HepG2 (cell line): ENCODE measurements around the gene HINT2. TPM values are rescaled to one million over a fixed set of nuclear protein-coding genes. Genes with fewer than 3 reads are reported as not detected.

Experiments used
- CAMTA2 ChIP-seq: sonication (generic); formaldehyde crosslinking; IDR thresholded peaks from 2 replicates; pipeline ENCODE4 v1.4.0; 2020; ENCODE audit warnings: mild to moderate bottlenecking, missing genetic modification reagents, borderline replicate concordance
- MXD1 ChIP-seq: sonication (generic); formaldehyde crosslinking; IDR thresholded peaks from 2 replicates; pipeline ENCODE4 v1.4.0; 2020; ENCODE audit warnings: mild to moderate bottlenecking, missing genetic modification reagents
- POLR2AphosphoS5 ChIP-seq: IDR thresholded peaks from 2 replicates; pipeline ENCODE4 v1.6.1; 2012; ENCODE audit warnings: low read depth, low read length
- RELA ChIP-seq: sonication (generic); formaldehyde crosslinking; IDR thresholded peaks from 2 replicates; pipeline ENCODE4 v1.4.0; 2020; ENCODE audit warnings: missing genetic modification reagents
- SALL1 ChIP-seq: sonication (generic); formaldehyde crosslinking; IDR thresholded peaks from 2 replicates; pipeline ENCODE4 v1.8.0; 2022; ENCODE audit warnings: mild to moderate bottlenecking, missing genetic modification reagents
- SMAD9 ChIP-seq: sonication (generic); formaldehyde crosslinking; IDR thresholded peaks from 2 replicates; pipeline ENCODE4 v1.5.1; 2020; ENCODE audit warnings: mild to moderate bottlenecking, missing genetic modification reagents
- TAF1 ChIP-seq: sonication (generic); formaldehyde crosslinking; IDR thresholded peaks from 2 replicates; pipeline ENCODE4 v1.4.0; 2020; ENCODE audit warnings: missing genetic modification reagents
- TAF15 ChIP-seq: fragments of 200-400 bp; formaldehyde crosslinking; IDR thresholded peaks from one replicate; pipeline ENCODE4 v1.6.1; 2018; ENCODE audit warnings: mild to moderate bottlenecking, low read depth, low read length; ENCODE audit not compliant: poor library complexity, severe bottlenecking
- TFE3 ChIP-seq: IDR thresholded peaks from 2 replicates; pipeline ENCODE4 v1.6.1; 2016
- THRA ChIP-seq: sonication (generic); formaldehyde crosslinking; IDR thresholded peaks from 2 replicates; pipeline ENCODE4 v1.4.0; 2020; ENCODE audit warnings: missing genetic modification reagents, borderline replicate concordance
- TIGD3 ChIP-seq: sonication (generic); formaldehyde crosslinking; IDR thresholded peaks from 2 replicates; pipeline ENCODE4 v1.5.1; 2020; ENCODE audit warnings: mild to moderate bottlenecking, missing genetic modification reagents, borderline replicate concordance
- ZMAT5 ChIP-seq: sonication (generic); formaldehyde crosslinking; IDR thresholded peaks from 2 replicates; pipeline ENCODE4 v1.5.0; 2020; ENCODE audit warnings: mild to moderate bottlenecking, low read depth, missing genetic modification reagents, borderline replicate concordance
- ZNF20 ChIP-seq: sonication (generic); formaldehyde crosslinking; IDR thresholded peaks from 2 replicates; pipeline ENCODE4 v1.4.0; 2020; ENCODE audit warnings: mild to moderate bottlenecking, moderate library complexity, missing genetic modification reagents
- ZNF224 ChIP-seq: sonication (generic); formaldehyde crosslinking; IDR thresholded peaks from 2 replicates; pipeline ENCODE4 v1.5.0; 2020; ENCODE audit warnings: mild to moderate bottlenecking, missing genetic modification reagents
- ZNF496 ChIP-seq: sonication (generic); formaldehyde crosslinking; IDR thresholded peaks from 2 replicates; pipeline ENCODE4 v1.8.1; 2023; ENCODE audit warnings: mild to moderate bottlenecking, moderate library complexity, missing genetic modification reagents; ENCODE audit not compliant: insufficient replicate concordance
- polyA plus RNA-seq, 8 experiments: library from polyadenylated mRNA; depleted of rRNA in 3 of 8; stranded (reverse) in 7 of 8; unstranded in 1 of 8; fragments of >200 nt; fragmentation: Illumina TruSeq in 4 of 8; extraction: Trizol in 4 of 8; gene quantifications; 2 replicates each; pipeline versions ENCODE4 v1.2.1 to v1.2.3, GENCODE V29; 2011 to 2016; ENCODE audit warnings: low read depth in 4 of 8, missing spikeins in 1 of 8, mixed read lengths in 1 of 8; ENCODE audit not compliant: insufficient read depth in 1 of 8
- total RNA-seq, 5 experiments: library from RNA; depleted of rRNA; stranded (reverse); fragments of >200 nt; fragmentation: Illumina TruSeq; extraction: Trizol; gene quantifications; 2 replicates each; pipeline ENCODE4 v1.2.3, GENCODE V29; 2016; ENCODE audit warnings: low read depth in 1 of 5

The HINT2 gene
- total and polyA plus RNA-seq, 2 of the 13 experiments (the other 11 are each of a cell fraction or from before 2014, with no cell fraction given): 37.9 to 56.2 TPM

- TF ChIP-seq TFE3: 0 out of 2 replicates have a peak, but pooled peaks have one; percentile 23
- no peak for TF ChIP-seq TAF15
- no peak for TF ChIP-seq ZMAT5 (CRISPR knock-in tag)
- peak; percentile 81 for TF ChIP-seq SALL1 (CRISPR knock-in tag)
- TF ChIP-seq TAF1: peak; percentile 43; the same call in 1 of the 2 replicates
- TF ChIP-seq ZNF224 (CRISPR knock-in tag): no peak
- no peak for TF ChIP-seq TIGD3 (CRISPR knock-in tag)
- no peak for TF ChIP-seq CAMTA2 (CRISPR knock-in tag)
- peak; percentile 63 for TF ChIP-seq THRA
- TF ChIP-seq SMAD9 (CRISPR knock-in tag): no peak
- no peak for TF ChIP-seq ZNF20 (CRISPR knock-in tag)
- TF ChIP-seq MXD1 (CRISPR knock-in tag): no peak
- no peak for TF ChIP-seq ZNF496 (CRISPR knock-in tag)
- no peak; the same call in 1 of the 2 replicates for TF ChIP-seq RELA (CRISPR knock-in tag)
- peak; percentile 54 for TF ChIP-seq POLR2AphosphoS5
Observed at GRCh38 chr9:35812025-35812602, 2.7 kb downstream of the HINT2 start, which contains the start of gene SPAG8 (continued).
